Vagina (tissue), 1 donor: ENCODE measurements around the gene PRDX6. TPM values are rescaled to one million over a fixed set of nuclear protein-coding genes. Genes with fewer than 3 reads are reported as not detected.

ENCODE experiments used
- total RNA-seq: library from RNA; depleted of rRNA; stranded (reverse); fragments of >200 nt; gene quantifications from one replicate; pipeline ENCODE4 v1.2.3, GENCODE V29; 2016

Gene PRDX6
- total RNA-seq, 1 donor from 2014 or later, result 245 TPM

Other genes with a start within 250 kb of the PRDX6 start
- not detected for gene SLC9C2, start 125.7 kb downstream of the PRDX6 start, total RNA-seq
- not detected for gene TEX50, start 158.0 kb downstream of the PRDX6 start, total RNA-seq
- not detected for gene ANKRD45, start 192.5 kb downstream of the PRDX6 start, total RNA-seq
- 14.7 TPM for gene KLHL20, start 237.6 kb downstream of the PRDX6 start, total RNA-seq